ENCODE results near the gene SH3BP2. TPM values are rescaled to one million over a fixed set of nuclear protein-coding genes. Genes with fewer than 3 reads are reported as not detected.

SH3BP2 gene
- total and polyA plus RNA-seq, 12 donors, result 10.4 to 47.7 (median 16.4) TPM

- Histone ChIP-seq H3K9me3 (no peaks in the 10 kb centered on the region), H3K4me3 (no peak overlapping the region), H3K27me3 (no peaks in the 10 kb centered on the region), H3K27ac (peak overlapping the region in 8 of 10 donors; percentile 14 to 96 (median 89)), H3K36me3 (peaks cover 0 to 17% (median 0%) of the 10 kb centered on the region in 9 donors), H3K4me1 (peaks cover 64 to 96% (median 92%) of the 10 kb centered on the region in 9 donors)
- no peak for ATAC-seq
- DNase-seq, result peak in 1 of 2 donors; percentile 29
- WGBS, 2 donors, result 59 to 82% methylated on average over 27 of the region's 27 CpGs
- TF ChIP-seq CTCF (IDR thresholded peaks at IDR 0.05), result no peak
- intact Hi-C loops (cut with DNase I), result loop anchor here in 3 of 10 donors (2.0 to 5.0 kb wide), 2 partner anchors 27 to 46 kb away; partner anchors contain the start of gene ADD1 (in 2 of the 3)
Measured at GRCh38 chr4:2795893-2796848, 3.3 kb downstream of the SH3BP2 start.

GRCh38 chr4:2796849-2797544, 4.1 kb downstream of the SH3BP2 start:
- no peak for DNase-seq
- WGBS, 2 donors, result 82 to 88% methylated on average over 13 of the region's 13 CpGs
- ATAC-seq, result no peak
- Histone ChIP-seq H3K27me3 (no peaks in the 10 kb centered on the region), H3K4me1 (peaks cover 64 to 96% (median 94%) of the 10 kb centered on the region in 9 donors), H3K27ac (peak overlapping the region in 9 of 10 donors; percentile 77 to 96 (median 89)), H3K9me3 (no peaks in the 10 kb centered on the region), H3K36me3 (peaks cover 0 to 17% (median 0%) of the 10 kb centered on the region in 9 donors), H3K4me3 (no peak overlapping the region)
- intact Hi-C loops (cut with DNase I), result loop anchor here in 2 of 10 donors (5.0 kb wide), 1 partner anchor 45 kb away; the partner anchor contains the start of gene ADD1 (in 2 of the 2)
- TF ChIP-seq CTCF (IDR thresholded peaks at IDR 0.05), result no peak

- peaks cover 62 to 95% (median 89%) of the 10 kb centered on the region in 9 donors for H3K4me1 ChIP-seq
- peak in 4 of 8 donors; percentile 8 to 21 (median 17) for ATAC-seq
Measured at GRCh38 chr4:2797545-2798305, 4.8 kb downstream of the SH3BP2 start.

More at GRCh38 chr4:2797545-2798305, 4.8 kb downstream of the SH3BP2 start:
- peaks cover 0 to 17% (median 0%) of the 10 kb centered on the region in 9 donors for H3K36me3 ChIP-seq
- H3K9me3 ChIP-seq, result no peaks in the 10 kb centered on the region
- peak overlapping the region in 3 of 10 donors; percentile 13 to 57 (median 35) for H3K4me3 ChIP-seq
- peak overlapping the region; percentile 52 to 96 (median 88) for H3K27ac ChIP-seq
- intact Hi-C loops (cut with DNase I), result loop anchor here in 2 of 10 donors (5.0 kb wide), 1 partner anchor 45 kb away; the partner anchor contains the start of gene ADD1 (in 2 of the 2)
- no peak for TF ChIP-seq CTCF (IDR thresholded peaks at IDR 0.05)
- peak in 1 of 2 donors; percentile 63 for DNase-seq
- no peaks in the 10 kb centered on the region for H3K27me3 ChIP-seq
- 35 to 46% methylated on average over 23 of the region's 23 CpGs for whole genome bisulfite sequencing, 2 donors

Data from heart right ventricle (tissue), 16 donors.